ENCODE measurements around the gene RABL3. TPM values are rescaled to one million over a fixed set of nuclear protein-coding genes. Genes with fewer than 3 reads are reported as not detected.

Gene RABL3
- polyA plus RNA-seq, 6 donors from 2014 or later = 12.7 to 24.6 (median 21.6) TPM

GRCh38 chr3:120673116-120673515 lies 69.2 kb downstream of the RABL3 start:
- Mint-ChIP-seq H3K9me3 (peaks cover 7 to 20% (median 14%) of the 10 kb centered on the region in 7 donors), H3K4me3 (no peak overlapping the region), H3K4me1 (peaks cover 0 to 3% (median under 1%) of the 10 kb centered on the region in 3 donors), H3K36me3 (peaks cover 0 to 17% of the 10 kb centered on the region in 2 donors), H3K27ac (no peak overlapping the region), H3K27me3 (peaks cover 0 to 23% (median 0%) of the 10 kb centered on the region in 3 donors)
- ATAC-seq (ENCODE audit: low read depth in 2 of 2) (no peak), DNase-seq (no peak)

GRCh38 chr3:120670576-120670975 lies 71.7 kb downstream of the RABL3 start:
- peaks cover 2 to 18% (median 9%) of the 10 kb centered on the region in 3 donors for H3K27me3 Mint-ChIP-seq
- no peaks in the 10 kb centered on the region for H3K36me3 Mint-ChIP-seq
- no peak overlapping the region for H3K27ac Mint-ChIP-seq
- no peaks in the 10 kb centered on the region for H3K4me1 Mint-ChIP-seq
- no peak overlapping the region for H3K4me3 Mint-ChIP-seq
- DNase-seq (no peak), ATAC-seq (ENCODE audit: low read depth in 2 of 2) (no peak)
- peaks cover 0 to 4% (median 0%) of the 10 kb centered on the region in 7 donors for H3K9me3 Mint-ChIP-seq

GRCh38 chr3:120664926-120665325 lies 77.4 kb downstream of the RABL3 start:
- ATAC-seq (ENCODE audit: low read depth in 2 of 2) (no peak), DNase-seq (no peak)
- H3K4me3 Mint-ChIP-seq = no peak overlapping the region
- H3K27ac Mint-ChIP-seq = no peak overlapping the region
- H3K36me3 Mint-ChIP-seq = peaks cover 0 to 7% of the 10 kb centered on the region in 2 donors
- H3K4me1 Mint-ChIP-seq = no peaks in the 10 kb centered on the region
- H3K27me3 Mint-ChIP-seq = peaks cover 31 to 47% (median 33%) of the 10 kb centered on the region in 3 donors
- H3K9me3 Mint-ChIP-seq = peaks cover 0 to 1% (median 0%) of the 10 kb centered on the region in 7 donors

- H3K9me3 Mint-ChIP-seq = peaks cover 0 to 6% (median 0%) of the 10 kb centered on the region in 7 donors
- no peaks in the 10 kb centered on the region for H3K4me1 Mint-ChIP-seq
- no peak for ATAC-seq (ENCODE audit: low read depth in 2 of 2)
- no peak overlapping the region for H3K27ac Mint-ChIP-seq
- peaks cover 1 to 7% of the 10 kb centered on the region in 2 donors for H3K36me3 Mint-ChIP-seq
- no peak overlapping the region for H3K4me3 Mint-ChIP-seq
- peaks cover 31 to 47% (median 33%) of the 10 kb centered on the region in 3 donors for H3K27me3 Mint-ChIP-seq
- DNase-seq = no peak
Observed at GRCh38 chr3:120661945-120662344, 80.4 kb downstream of the RABL3 start.

GRCh38 chr3:120661106-120661905 lies 81.0 kb downstream of the RABL3 start:
- H3K27me3 Mint-ChIP-seq = peaks cover 30 to 45% (median 33%) of the 10 kb centered on the region in 3 donors
- DNase-seq = no peak
- no peak overlapping the region for H3K27ac Mint-ChIP-seq
- H3K36me3 Mint-ChIP-seq = peaks cover 5 to 7% of the 10 kb centered on the region in 2 donors
- H3K9me3 Mint-ChIP-seq = peaks cover 0 to 6% (median 0%) of the 10 kb centered on the region in 7 donors
- ATAC-seq (ENCODE audit: low read depth in 2 of 2) = no peak
- H3K4me1 Mint-ChIP-seq = no peaks in the 10 kb centered on the region
- no peak overlapping the region for H3K4me3 Mint-ChIP-seq

GRCh38 chr3:120659834-120660233 lies 82.5 kb downstream of the RABL3 start:
- peak overlapping the region in 1 of 6 donors; percentile 55 for H3K27ac Mint-ChIP-seq

GRCh38 chr3:120659285-120659684 lies 83.0 kb downstream of the RABL3 start:
- peaks cover 5 to 11% of the 10 kb centered on the region in 2 donors for H3K36me3 Mint-ChIP-seq
- no peak overlapping the region for H3K27ac Mint-ChIP-seq
- peaks cover 0 to 8% (median 0%) of the 10 kb centered on the region in 7 donors for H3K9me3 Mint-ChIP-seq
- ATAC-seq (ENCODE audit: low read depth in 2 of 2) (no peak), DNase-seq (no peak)
- peaks cover 21 to 27% (median 24%) of the 10 kb centered on the region in 3 donors for H3K27me3 Mint-ChIP-seq
- H3K4me1 Mint-ChIP-seq = no peaks in the 10 kb centered on the region
- H3K4me3 Mint-ChIP-seq = no peak overlapping the region

More at GRCh38 chr3:120659834-120660233, 82.5 kb downstream of the RABL3 start:
- DNase-seq = no peak
- H3K9me3 Mint-ChIP-seq = peaks cover 0 to 6% (median 0%) of the 10 kb centered on the region in 7 donors
- H3K4me3 Mint-ChIP-seq = no peak overlapping the region
- no peaks in the 10 kb centered on the region for H3K4me1 Mint-ChIP-seq
- peaks cover 24 to 32% (median 26%) of the 10 kb centered on the region in 3 donors for H3K27me3 Mint-ChIP-seq
- peaks cover 5 to 7% of the 10 kb centered on the region in 2 donors for H3K36me3 Mint-ChIP-seq
- no peak for ATAC-seq (ENCODE audit: low read depth in 2 of 2)

GRCh38 chr3:120652896-120653545 lies 89.3 kb downstream of the RABL3 start:
- no peak for ATAC-seq (ENCODE audit: low read depth in 2 of 2)
- Mint-ChIP-seq H3K36me3 (peaks cover 5 to 7% of the 10 kb centered on the region in 2 donors), H3K27me3 (peaks cover 0 to 6% (median 5%) of the 10 kb centered on the region in 3 donors), H3K4me1 (no peaks in the 10 kb centered on the region), H3K4me3 (no peak overlapping the region), H3K9me3 (peaks cover 0 to 3% (median 0%) of the 10 kb centered on the region in 7 donors), H3K27ac (no peak overlapping the region)
- DNase-seq = no peak

GRCh38 chr3:120652281-120652680 lies 90.0 kb downstream of the RABL3 start:
- Mint-ChIP-seq H3K27ac (no peak overlapping the region), H3K36me3 (peaks cover 5 to 7% of the 10 kb centered on the region in 2 donors), H3K27me3 (peaks cover 0 to 6% (median 5%) of the 10 kb centered on the region in 3 donors), H3K9me3 (peaks cover 0 to 3% (median 0%) of the 10 kb centered on the region in 7 donors), H3K4me1 (no peaks in the 10 kb centered on the region), H3K4me3 (no peak overlapping the region)
- ATAC-seq (ENCODE audit: low read depth in 2 of 2) (no peak), DNase-seq (no peak)

- peaks cover 0 to 7% of the 10 kb centered on the region in 2 donors for H3K36me3 Mint-ChIP-seq
- H3K4me3 Mint-ChIP-seq = no peak overlapping the region
- no peak overlapping the region for H3K27ac Mint-ChIP-seq
- H3K4me1 Mint-ChIP-seq = no peaks in the 10 kb centered on the region
- ATAC-seq (ENCODE audit: low read depth in 2 of 2) (no peak), DNase-seq (no peak)
- H3K27me3 Mint-ChIP-seq = peaks cover 0 to 6% (median 5%) of the 10 kb centered on the region in 3 donors
- peaks cover 0 to 3% (median 0%) of the 10 kb centered on the region in 7 donors for H3K9me3 Mint-ChIP-seq
Observed at GRCh38 chr3:120650311-120650710, 92.0 kb downstream of the RABL3 start.

- DNase-seq = no peak
Observed at GRCh38 chr3:120649830-120650233, 92.5 kb downstream of the RABL3 start.

GRCh38 chr3:120648290-120648689 lies 94.0 kb downstream of the RABL3 start:
- H3K4me3 Mint-ChIP-seq = no peak overlapping the region
- no peak overlapping the region for H3K27ac Mint-ChIP-seq
- H3K9me3 Mint-ChIP-seq = no peaks in the 10 kb centered on the region

More at GRCh38 chr3:120649830-120650233, 92.5 kb downstream of the RABL3 start:
- ATAC-seq (ENCODE audit: low read depth in 2 of 2) = no peak
- no peak overlapping the region for H3K27ac Mint-ChIP-seq
- no peaks in the 10 kb centered on the region for H3K4me1 Mint-ChIP-seq
- H3K4me3 Mint-ChIP-seq = no peak overlapping the region
- peaks cover 0 to 7% of the 10 kb centered on the region in 2 donors for H3K36me3 Mint-ChIP-seq
- H3K27me3 Mint-ChIP-seq = peaks cover 0 to 6% (median under 1%) of the 10 kb centered on the region in 3 donors
- H3K9me3 Mint-ChIP-seq = peaks cover 0 to 3% (median 0%) of the 10 kb centered on the region in 7 donors

GRCh38 chr3:120646771-120647432 lies 95.4 kb downstream of the RABL3 start:
- H3K4me3 Mint-ChIP-seq = no peak overlapping the region
- H3K27ac Mint-ChIP-seq = no peak overlapping the region
- H3K27me3 Mint-ChIP-seq = peaks cover 0 to 4% (median 0%) of the 10 kb centered on the region in 3 donors
- DNase-seq (no peak), ATAC-seq (ENCODE audit: low read depth in 2 of 2) (no peak)
- H3K36me3 Mint-ChIP-seq = no peaks in the 10 kb centered on the region
- no peaks in the 10 kb centered on the region for H3K9me3 Mint-ChIP-seq
- no peaks in the 10 kb centered on the region for H3K4me1 Mint-ChIP-seq

More at GRCh38 chr3:120648290-120648689, 94.0 kb downstream of the RABL3 start:
- Mint-ChIP-seq H3K27me3 (no peaks in the 10 kb centered on the region), H3K36me3 (no peaks in the 10 kb centered on the region), H3K4me1 (no peaks in the 10 kb centered on the region)
- ATAC-seq (ENCODE audit: low read depth in 2 of 2) (no peak), DNase-seq (no peak)

Measured in naive B cell (primary cell).